ENCODE measurements around the gene CHTF18.

The CHTF18 gene

GRCh38 chr16:821751-822150 is 33.3 kb downstream of the CHTF18 start:
- in situ Hi-C loops (cut with HindIII; ENCODE audit: low sequenced_read_pairs), result no loop called here
- TF ChIP-seq CTCF (IDR thresholded peaks at IDR 0.05; ENCODE audit: low read depth, low read length), result no peak
- H3K4me3 ChIP-seq (ENCODE audit: low read depth, low read length), result no peak overlapping the region
- no peak for DNase-seq (ENCODE audit: low read depth, low spot score)

GRCh38 chr16:822174-822908 is 33.9 kb downstream of the CHTF18 start:
- H3K4me3 ChIP-seq (ENCODE audit: low read depth, low read length), result no peak overlapping the region
- TF ChIP-seq CTCF (IDR thresholded peaks at IDR 0.05; ENCODE audit: low read depth, low read length), result no peak
- DNase-seq (ENCODE audit: low read depth, low spot score), result no peak
- in situ Hi-C loops (cut with HindIII; ENCODE audit: low sequenced_read_pairs), result no loop called here

GRCh38 chr16:822909-823297 is 34.5 kb downstream of the CHTF18 start:
- in situ Hi-C loops (cut with HindIII; ENCODE audit: low sequenced_read_pairs), result no loop called here
- no peak overlapping the region for H3K4me3 ChIP-seq (ENCODE audit: low read depth, low read length)
- DNase-seq (ENCODE audit: low read depth, low spot score), result no peak
- no peak for TF ChIP-seq CTCF (IDR thresholded peaks at IDR 0.05; ENCODE audit: low read depth, low read length)

- H3K4me3 ChIP-seq (ENCODE audit: low read depth, low read length), result no peak overlapping the region
- no peak for DNase-seq (ENCODE audit: low read depth, low spot score)
- TF ChIP-seq CTCF (IDR thresholded peaks at IDR 0.05; ENCODE audit: low read depth, low read length), result no peak
- in situ Hi-C loops (cut with HindIII; ENCODE audit: low sequenced_read_pairs), result no loop called here
Measured at GRCh38 chr16:824194-824593, 35.8 kb downstream of the CHTF18 start.

- in situ Hi-C loops (cut with HindIII; ENCODE audit: low sequenced_read_pairs), result no loop called here
- no peak for TF ChIP-seq CTCF (IDR thresholded peaks at IDR 0.05; ENCODE audit: low read depth, low read length)
- DNase-seq (ENCODE audit: low read depth, low spot score), result no peak
- H3K4me3 ChIP-seq (ENCODE audit: low read depth, low read length), result no peak overlapping the region
Measured at GRCh38 chr16:824601-825000, 36.2 kb downstream of the CHTF18 start.

GRCh38 chr16:825341-826061 is 37.1 kb downstream of the CHTF18 start:
- DNase-seq (ENCODE audit: low read depth, low spot score), result no peak
- no peak for TF ChIP-seq CTCF (IDR thresholded peaks at IDR 0.05; ENCODE audit: low read depth, low read length)
- H3K4me3 ChIP-seq (ENCODE audit: low read depth, low read length), result no peak overlapping the region
- in situ Hi-C loops (cut with HindIII; ENCODE audit: low sequenced_read_pairs), result no loop called here
